HG02588 (cell line): ENCODE results near the gene UPF2.

Source experiments
- ATAC-seq: cut with Tn5 transposase; IDR thresholded peaks from one replicate; pipeline ENCODE4 v1.9.1; 2021; ENCODE audit warnings: mild to moderate bottlenecking, moderate library complexity; ENCODE audit not compliant: unreplicated experiment

The UPF2 gene

GRCh38 chr10:11870461-11870780 is 172.2 kb downstream of the UPF2 start:
- ATAC-seq, result no peak
